Endothelial cell of umbilical vein (primary cell): ENCODE measurements around the gene RASSF5. TPM values are rescaled to one million over a fixed set of nuclear protein-coding genes. Genes with fewer than 3 reads are reported as not detected.

ENCODE experiments used
- BruUV-seq: library from RNA; stranded (reverse); fragments of 400-500 nt; replicated peaks from 2 replicates; lab custom pipeline; 2021; lab: Mats Ljungman, UMichigan
- CTCF ChIA-PET: fragments of 300-600, 350-600 bp; sonication (Branson Sonifier 250); formaldehyde crosslinking; loops from one replicate; lab custom pipeline; 2021; ENCODE audit warnings: antibody characterized with exemption, inconsistent platforms; lab: Charles Lee
- POLR2A ChIA-PET: fragments of 300-600, 350-600 bp; sonication (Branson Sonifier 250); formaldehyde crosslinking; loops from one replicate; lab custom pipeline; 2021; ENCODE audit warnings: antibody characterized with exemption, inconsistent platforms; lab: Charles Lee
- DNase-seq: peaks from one replicate; pipeline ENCODE4 v3.0.0-alpha.2; 2011; ENCODE audit warnings: low read depth, low spot score
- FAIRE-seq: peaks from 2 replicates; lab custom pipeline; 2011; peaks lifted over from hg19 to GRCh38; lab: Jason Lieb, UNC
- H2AFZ ChIP-seq: 2 replicates; pipeline ENCODE4 v1.6.0; 2012; ENCODE audit warnings: low read depth, low read length, control low read depth, inconsistent platforms
- H3K27ac ChIP-seq: 2 replicates; pipeline ENCODE4 v1.5.1; 2011; ENCODE audit warnings: low read depth, mild to moderate bottlenecking, control low read depth, low read length, moderate library complexity; ENCODE audit not compliant: insufficient read depth
- H3K27me3 ChIP-seq, 2 experiments: 2 replicates each; pipeline versions ENCODE4 v1.6.0 to v1.6.1; 2011; ENCODE audit warnings: low read length in 2 of 2, mixed read lengths in 1 of 2; ENCODE audit not compliant: control insufficient read depth in 2 of 2, insufficient read depth in 2 of 2
- H3K36me3 ChIP-seq, 2 experiments: 2 replicates in 1 of 2; 3 replicates in 1 of 2; pipeline ENCODE4 v1.5.1; 2011; ENCODE audit warnings: low read length in 2 of 2, mild to moderate bottlenecking in 1 of 2, moderate library complexity in 1 of 2; ENCODE audit not compliant: control insufficient read depth in 2 of 2, insufficient read depth in 2 of 2; ENCODE audit errors: extremely low read depth in 1 of 2
- H3K4me1 ChIP-seq: 3 replicates; pipeline ENCODE4 v1.5.1; 2011; ENCODE audit warnings: mild to moderate bottlenecking, low read length; ENCODE audit not compliant: control insufficient read depth, insufficient read depth; ENCODE audit errors: extremely low read depth
- H3K4me2 ChIP-seq: 2 replicates; pipeline ENCODE4 v1.6.1; 2011; ENCODE audit warnings: low read length, control low read depth, mixed read lengths; ENCODE audit not compliant: insufficient read depth
- H3K4me3 ChIP-seq, 3 experiments: fragments of 200-600 bp in 1 of 3; sonication (generic), shearing (Covaris generic) in 1 of 3; replicated peaks in 1 of 3; 2 replicates each; pipeline ENCODE4 v1.5.1; 2011 to 2016; ENCODE audit warnings: control low read depth in 3 of 3, low read length in 3 of 3, mild to moderate bottlenecking in 2 of 3, inconsistent platforms in 1 of 3, low read depth in 1 of 3, moderate library complexity in 1 of 3; ENCODE audit not compliant: insufficient read depth in 1 of 3
- H3K79me2 ChIP-seq: 2 replicates; pipeline ENCODE4 v1.6.0; 2012; ENCODE audit warnings: low read length, inconsistent platforms; ENCODE audit not compliant: control insufficient read depth, insufficient read depth
- H3K9ac ChIP-seq: replicated peaks from 2 replicates; pipeline ENCODE3; 2011; ENCODE audit warnings: low read length, control low read depth; ENCODE audit not compliant: insufficient read depth; ENCODE audit errors: extremely low read depth
- H3K9me1 ChIP-seq: replicated peaks from 3 replicates; pipeline ENCODE4 v1.6.0; 2011; ENCODE audit warnings: mild to moderate bottlenecking, low read length; ENCODE audit not compliant: control insufficient read depth, insufficient read depth; ENCODE audit errors: extremely low read depth
- H3K9me3 ChIP-seq: replicated peaks from 2 replicates; pipeline ENCODE4 v1.5.1; 2012; ENCODE audit warnings: low read length, inconsistent platforms; ENCODE audit not compliant: control insufficient read depth, insufficient read depth
- H4K20me1 ChIP-seq: replicated peaks from 2 replicates; pipeline ENCODE3; 2011; ENCODE audit warnings: mild to moderate bottlenecking, low read length; ENCODE audit not compliant: control insufficient read depth, insufficient read depth; ENCODE audit errors: extremely low read depth
- CTCF ChIP-seq, 2 donors: IDR thresholded peaks; 1 replicate in 1 of 2; 2 replicates in 1 of 2; pipeline ENCODE4 v1.5.1; 2011; ENCODE audit warnings: low read length in 2 of 2, mild to moderate bottlenecking in 2 of 2, moderate library complexity in 2 of 2, control low read depth in 1 of 2, inconsistent platforms in 1 of 2, low read depth in 1 of 2; ENCODE audit not compliant: insufficient read depth in 1 of 2; ENCODE audit errors: extremely low read depth in 1 of 2
- EZH2 ChIP-seq: IDR thresholded peaks from 2 replicates; pipeline ENCODE4 v1.6.1; 2012; ENCODE audit warnings: borderline replicate concordance, low read depth, mild to moderate bottlenecking, moderate library complexity, low read length, inconsistent platforms; ENCODE audit not compliant: severe bottlenecking
- FOS ChIP-seq: IDR thresholded peaks from 2 replicates; pipeline ENCODE4 v1.6.1; 2011; ENCODE audit warnings: mild to moderate bottlenecking, low read length, moderate library complexity, borderline replicate concordance; ENCODE audit not compliant: insufficient read depth
- GATA2 ChIP-seq: IDR thresholded peaks from 2 replicates; pipeline ENCODE4 v1.7.0; 2011; ENCODE audit warnings: low read depth, mild to moderate bottlenecking, moderate library complexity, mixed read lengths, low read length; ENCODE audit not compliant: insufficient read length, insufficient read depth
- JUN ChIP-seq: IDR thresholded peaks from 2 replicates; pipeline ENCODE4 v1.6.1; 2011; ENCODE audit warnings: borderline replicate concordance, low read depth; ENCODE audit not compliant: insufficient read length, insufficient read depth
- MAX ChIP-seq: IDR thresholded peaks from 2 replicates; pipeline ENCODE4 v1.6.1; 2011; ENCODE audit not compliant: insufficient read depth, insufficient read length
- MYC ChIP-seq: IDR thresholded peaks from one replicate; pipeline ENCODE4 v1.6.1; 2011; ENCODE audit warnings: mild to moderate bottlenecking, low read depth, low read length
- POLR2A ChIP-seq: IDR thresholded peaks from 2 replicates; pipeline ENCODE4 v1.6.1; 2012; ENCODE audit warnings: low read depth, mild to moderate bottlenecking, control low read depth, low read length
- POLR2AphosphoS5 ChIP-seq: IDR thresholded peaks from 2 replicates; pipeline ENCODE4 v1.6.1; 2012; ENCODE audit warnings: low read depth, mild to moderate bottlenecking, control low read depth, low read length, moderate library complexity; ENCODE audit not compliant: insufficient read depth
- dilution Hi-C: fragments of 300-500 bp; cut with MboI; formaldehyde crosslinking; loops from one replicate; pipeline ENCODE4 v1.15.0; 2019; ENCODE audit warnings: low sequenced_read_pairs; ENCODE audit not compliant: extremely low pct_ligation_motif_present
- intact Hi-C: fragments of 100-400 bp; cut with micrococcal nuclease; formaldehyde crosslinking; loops from one replicate; pipeline ENCODE4 v1.10.0; 2022
- polyA plus RNA-seq, 4 experiments: library from polyadenylated mRNA; depleted of rRNA in 3 of 4; stranded (reverse) in 3 of 4; unstranded in 1 of 4; fragments of >200 nt; gene quantifications; 2 replicates each; pipeline versions ENCODE4 v1.2.1 to v1.2.3, GENCODE V29; 2011 to 2012; ENCODE audit warnings: missing spikeins in 1 of 4
- total RNA-seq: library from RNA; stranded (reverse); gene quantifications from 2 replicates; pipeline ENCODE4 v1.2.3, GENCODE V29; 2021

The RASSF5 gene
- total and polyA plus RNA-seq, 2 donors (not counting 3 experiments of a cell fraction or from before 2014, with no cell fraction given): 0.23 to 0.60 TPM

GRCh38 chr1:206495011-206495461, 12.3 kb upstream of the RASSF5 start:
- H3K4me3 ChIP-seq: no peak overlapping the region
- H2AFZ ChIP-seq: no peak overlapping the region
- CTCF ChIA-PET: interaction anchor here (0.6 to 3.1 kb wide), 6 partner anchors 9 to 1677 kb away, joined by 4 to 18 read pairs (median 8); no protein-coding TSS in a partner anchor
- no peak for FAIRE-seq
- DNase-seq: no peak
- H4K20me1 ChIP-seq: no peaks in the 10 kb centered on the region
- H3K27me3 ChIP-seq: no peaks in the 10 kb centered on the region
- no peak for TF ChIP-seq FOS
- TF ChIP-seq MAX: no peak
- TF ChIP-seq JUN: no peak
- TF ChIP-seq EZH2: no peak
- TF ChIP-seq POLR2A: no peak
- TF ChIP-seq CTCF (IDR thresholded peaks at IDR 0.05; ENCODE audit: extremely low read depth in 1 of 2, insufficient read depth in 1 of 2, low read depth in 1 of 2, low read length in 2 of 2): no peak
- no peak for TF ChIP-seq MYC
- no peak for TF ChIP-seq GATA2
- TF ChIP-seq POLR2AphosphoS5: no peak
- dilution Hi-C loops: no loop called here
- BruUV-seq: no TSS peak
- H3K36me3 ChIP-seq: peaks cover 2 to 32% of the 10 kb centered on the region in 2 experiments
- POLR2A ChIA-PET: interaction anchor here (0.7 kb wide), 1 partner anchor 66 kb away, joined by 7 read pairs; no protein-coding TSS in a partner anchor
- no peak overlapping the region for H3K9ac ChIP-seq
- intact Hi-C loops: loop anchor here (10.0 kb wide), 1 partner anchor 420 kb away; no protein-coding TSS in a partner anchor
- no peaks in the 10 kb centered on the region for H3K9me3 ChIP-seq
- no peak overlapping the region for H3K27ac ChIP-seq
- peaks cover 2% of the 10 kb centered on the region for H3K4me1 ChIP-seq
- no peaks in the 10 kb centered on the region for H3K9me1 ChIP-seq
- no peaks in the 10 kb centered on the region for H3K79me2 ChIP-seq
- no peak overlapping the region for H3K4me2 ChIP-seq
